Lung (tissue), 12 donors: ENCODE results near the gene FOXP1. TPM values are rescaled to one million over a fixed set of nuclear protein-coding genes. Genes with fewer than 3 reads are reported as not detected.
A peak's percentile ranks its signal among the peaks of the same experiment; 100 is the strongest.

Source experiments
- ATAC-seq: fragments of 200-7000 bp; cut with Tn5 transposase; one replicate; pipeline ENCODE4 v1.9.1; 2020; ENCODE audit warnings: moderate number of reproducible peaks; ENCODE audit not compliant: insufficient read depth, low FRiP score
- DNase-seq, 3 donors: peaks; one replicate each; pipeline ENCODE4 v3.0.0-alpha.2; 2013 to 2017
- H3K27ac ChIP-seq, 2 donors: one replicate each; pipeline ENCODE4 v1.5.1; 2013; ENCODE audit warnings: mild to moderate bottlenecking in 2 of 2, moderate library complexity in 2 of 2, control low read depth in 1 of 2, inconsistent platforms in 1 of 2, low read depth in 1 of 2, low read length in 1 of 2
- H3K27me3 ChIP-seq, 3 donors: one replicate each; pipeline ENCODE4 v1.5.1; 2013; ENCODE audit warnings: low read length in 2 of 3; ENCODE audit not compliant: control insufficient read depth in 3 of 3, insufficient read depth in 3 of 3
- H3K36me3 ChIP-seq, 4 donors: one replicate each; pipeline ENCODE4 v1.5.1; 2013; ENCODE audit warnings: low read length in 4 of 4, mild to moderate bottlenecking in 1 of 4, moderate library complexity in 1 of 4; ENCODE audit not compliant: control insufficient read depth in 4 of 4, insufficient read depth in 4 of 4
- H3K4me1 ChIP-seq, 5 donors: one replicate each; pipeline ENCODE4 v1.5.1; 2013; ENCODE audit warnings: low read length in 5 of 5, mild to moderate bottlenecking in 2 of 5, moderate library complexity in 1 of 5; ENCODE audit not compliant: control insufficient read depth in 5 of 5, insufficient read depth in 5 of 5
- H3K4me3 ChIP-seq: one replicate; pipeline ENCODE4 v1.5.1; 2013; ENCODE audit warnings: mild to moderate bottlenecking, control low read depth, moderate library complexity
- H3K9ac ChIP-seq, 2 donors: one replicate each; pipeline ENCODE4 v1.5.1; 2013; ENCODE audit warnings: low read length in 2 of 2, control low read depth in 1 of 2; ENCODE audit not compliant: insufficient read depth in 1 of 2
- H3K9me3 ChIP-seq, 4 donors: one replicate each; pipeline ENCODE4 v1.5.1; 2013; ENCODE audit warnings: low read length in 3 of 4, mild to moderate bottlenecking in 1 of 4, moderate library complexity in 1 of 4; ENCODE audit not compliant: control insufficient read depth in 4 of 4, insufficient read depth in 3 of 4
- CTCF ChIP-seq: IDR thresholded peaks from 2 replicates; pipeline ENCODE4 v1.5.1; 2012; ENCODE audit warnings: mild to moderate bottlenecking; ENCODE audit errors: control extremely low read depth, extremely low read depth
- WGBS, 2 donors: extraction: QIAGEN DNeasy Blood & Tissue Kit; methylation state at CpG; one replicate each; pipeline ENCODE4 v1.1.7; 2013; 5-methylcytosine and 5-hydroxymethylcytosine counted together
- polyA plus RNA-seq, 2 donors: library from polyadenylated mRNA; stranded (reverse); fragments of 200-250 nt; gene quantifications; one replicate each; pipeline ENCODE4 v1.2.1, GENCODE V29; 2013
- total RNA-seq, 2 donors: library from RNA; depleted of rRNA in 1 of 2; stranded (reverse); fragments of >200 nt in 1 of 2; gene quantifications; one replicate each; pipeline ENCODE4 v1.2.1, GENCODE V29; 2014 to 2021
- donor health status: control.
- donor health status: control.
- donor health status: Bipolar disorder and iron deficiency.
- donor health status: healthy.
- donor health status: DM: yes; HTN: yes; CAD: no.

The FOXP1 gene
- total and polyA plus RNA-seq, 4 donors, result 13.8 to 287 (median 73.9) TPM

- Histone ChIP-seq H3K9me3 (no peaks in the 10 kb centered on the region), H3K27ac (no peak overlapping the region), H3K4me3 (no peak overlapping the region), H3K9ac (no peak overlapping the region), H3K4me1 (peaks cover 0 to 28% (median 5%) of the 10 kb centered on the region in 5 donors), H3K27me3 (no peaks in the 10 kb centered on the region), H3K36me3 (peaks cover 14 to 26% (median 19%) of the 10 kb centered on the region in 4 donors)
- DNase-seq (no peak), ATAC-seq (no peak)
- no peak for TF ChIP-seq CTCF
- WGBS, 2 donors, result 76% methylated on average over 7 of the region's 7 CpGs
These were observed 545.8 kb downstream of the FOXP1 start for GRCh38 chr3:71037775-71038174.

GRCh38 chr3:71035886-71036285 lies 547.6 kb downstream of the FOXP1 start:
- peaks cover 9 to 22% (median 14%) of the 10 kb centered on the region in 4 donors for H3K36me3 ChIP-seq
- WGBS, 2 donors, result 70% methylated on average over 5 of the region's 5 CpGs
- H3K9ac ChIP-seq, result no peak overlapping the region
- H3K27me3 ChIP-seq, result no peaks in the 10 kb centered on the region
- no peaks in the 10 kb centered on the region for H3K9me3 ChIP-seq
- no peak for TF ChIP-seq CTCF
- ATAC-seq, result no peak
- no peak overlapping the region for H3K4me3 ChIP-seq
- H3K4me1 ChIP-seq, result peaks cover 0 to 42% (median 17%) of the 10 kb centered on the region in 5 donors
- DNase-seq, result peak in 2 of 3 donors; percentile 33 to 43
- no peak overlapping the region for H3K27ac ChIP-seq

GRCh38 chr3:71035314-71035713 lies 548.2 kb downstream of the FOXP1 start:
- Histone ChIP-seq H3K9ac (no peak overlapping the region), H3K4me3 (no peak overlapping the region), H3K4me1 (peaks cover 0 to 44% (median 17%) of the 10 kb centered on the region in 5 donors), H3K9me3 (no peaks in the 10 kb centered on the region), H3K27me3 (no peaks in the 10 kb centered on the region), H3K27ac (no peak overlapping the region), H3K36me3 (peaks cover 8 to 19% (median 12%) of the 10 kb centered on the region in 4 donors)
- DNase-seq (no peak), ATAC-seq (no peak)
- WGBS, 2 donors, result 44 to 57% methylated on average over 5 of the region's 5 CpGs
- no peak for TF ChIP-seq CTCF

- DNase-seq, result no peak
- no peak for ATAC-seq
- peaks cover 0 to 44% (median 17%) of the 10 kb centered on the region in 5 donors for H3K4me1 ChIP-seq
- no peak overlapping the region for H3K27ac ChIP-seq
- H3K9me3 ChIP-seq, result no peaks in the 10 kb centered on the region
- WGBS, 2 donors, result 93 to 94% methylated on average over 9 of the region's 9 CpGs
- no peak overlapping the region for H3K4me3 ChIP-seq
- H3K27me3 ChIP-seq, result no peaks in the 10 kb centered on the region
- H3K9ac ChIP-seq, result no peak overlapping the region
- peaks cover 5 to 13% (median 10%) of the 10 kb centered on the region in 4 donors for H3K36me3 ChIP-seq
- no peak for TF ChIP-seq CTCF
These were observed 549.8 kb downstream of the FOXP1 start for GRCh38 chr3:71033681-71034220.
